Upper lobe of left lung (tissue), 6 donors: ENCODE results near the gene AGBL3. TPM values are rescaled to one million over a fixed set of nuclear protein-coding genes. Genes with fewer than 3 reads are reported as not detected.

Experiments
- ATAC-seq, 2 donors: fragments of 200-7000 bp; cut with Tn5 transposase; one replicate each; pipeline ENCODE4 v1.9.1; 2022; ENCODE audit warnings: mild to moderate bottlenecking in 2 of 2, moderate library complexity in 2 of 2; ENCODE audit not compliant: low FRiP score in 2 of 2
- DNase-seq, 2 donors: peaks; one replicate each; pipeline ENCODE4 v3.0.0-alpha.2; 2019 to 2020
- H3K27ac ChIP-seq, 4 donors: fragments of 200-600 bp; sonication (generic); one replicate each; pipeline ENCODE4 v1.5.1; 2016 to 2019
- H3K27me3 ChIP-seq, 4 donors: fragments of 200-600 bp; sonication (generic); one replicate each; pipeline ENCODE4 v1.5.1; 2017 to 2019
- H3K36me3 ChIP-seq, 4 donors: fragments of 200-600 bp; sonication (generic); one replicate each; pipeline ENCODE4 v1.5.1; 2016 to 2019
- H3K4me1 ChIP-seq, 4 donors: fragments of 200-600 bp; sonication (generic); one replicate each; pipeline ENCODE4 v1.5.1; 2018 to 2019
- H3K4me3 ChIP-seq, 4 donors: fragments of 200-600 bp; sonication (generic); one replicate each; pipeline ENCODE4 v1.5.1; 2017 to 2019; ENCODE audit warnings: mild to moderate bottlenecking in 2 of 4, moderate library complexity in 1 of 4
- H3K9me3 ChIP-seq, 4 donors: fragments of 200-600 bp; sonication (generic); one replicate each; pipeline ENCODE4 v1.5.1; 2018 to 2019
- CTCF ChIP-seq, 6 experiments: fragments of 450-650 bp in 4 of 6; fragments of 200-600 bp in 2 of 6; sonication (generic) in 2 of 6; IDR thresholded peaks; one replicate each; pipeline ENCODE4 v1.5.1; 2016 to 2019; ENCODE audit warnings: antibody characterized with exemption in 6 of 6
- EP300 ChIP-seq, 4 donors: sonication (generic); formaldehyde crosslinking; IDR thresholded peaks; one replicate each; pipeline ENCODE4 v1.5.1; 2017; ENCODE audit warnings: antibody characterized with exemption in 4 of 4, control low read depth in 2 of 4
- POLR2A ChIP-seq, 4 donors: fragments of 450-650 bp; IDR thresholded peaks; one replicate each; pipeline ENCODE4 v1.5.1; 2016 to 2017; ENCODE audit warnings: antibody characterized with exemption in 4 of 4, mild to moderate bottlenecking in 2 of 4
- POLR2AphosphoS5 ChIP-seq, 2 donors: sonication (generic); formaldehyde crosslinking; IDR thresholded peaks; one replicate each; pipeline ENCODE4 v1.5.1; 2017; ENCODE audit warnings: antibody characterized with exemption in 2 of 2
- WGBS, 2 donors: methylation state at CpG; one replicate each; pipeline ENCODE4 v1.1.5; 2017 to 2018; 5-methylcytosine and 5-hydroxymethylcytosine counted together
- total RNA-seq, 6 donors: library from RNA; depleted of rRNA in 4 of 6; stranded (reverse); fragments of >200 nt in 4 of 6; gene quantifications; one replicate each; pipeline versions ENCODE4 v1.1.0 to v1.2.1, GENCODE V29; 2016 to 2021
- donor health status: DM: no; HTN: no; CAD: no; lungs with moderate emphysema.
- donor health status: DM: no; HTN: yes; CAD: no; lungs with severe emphysema.

The AGBL3 gene
- total RNA-seq, 6 donors from 2014 or later = 1.0 to 5.2 (median 2.5) TPM

- WGBS, 2 donors = 93 to 97% methylated on average over 4 of the region's 4 CpGs
- Histone ChIP-seq H3K27me3 (no peaks in the 10 kb centered on the region), H3K27ac (no peak overlapping the region), H3K4me3 (no peak overlapping the region), H3K36me3 (no peaks in the 10 kb centered on the region), H3K4me1 (no peaks in the 10 kb centered on the region), H3K9me3 (no peaks in the 10 kb centered on the region)
- TF ChIP-seq POLR2AphosphoS5 (IDR thresholded peaks at IDR 0.05) = no peak
- TF ChIP-seq EP300 (IDR thresholded peaks at IDR 0.05) = no peak
- no peak for TF ChIP-seq CTCF (IDR thresholded peaks at IDR 0.05)
- TF ChIP-seq POLR2A (IDR thresholded peaks at IDR 0.05) = no peak
- no peak for DNase-seq
- ATAC-seq = no peak
Measured at GRCh38 chr7:135076882-135077281, 90.6 kb downstream of the AGBL3 start.

- Histone ChIP-seq H3K27me3 (no peaks in the 10 kb centered on the region), H3K4me3 (no peak overlapping the region), H3K9me3 (no peaks in the 10 kb centered on the region), H3K4me1 (no peaks in the 10 kb centered on the region), H3K27ac (no peak overlapping the region), H3K36me3 (no peaks in the 10 kb centered on the region)
- ATAC-seq = no peak
- no peak for TF ChIP-seq POLR2AphosphoS5 (IDR thresholded peaks at IDR 0.05)
- no peak for TF ChIP-seq POLR2A (IDR thresholded peaks at IDR 0.05)
- no peak for TF ChIP-seq EP300 (IDR thresholded peaks at IDR 0.05)
- TF ChIP-seq CTCF (IDR thresholded peaks at IDR 0.05) = no peak
- no peak for DNase-seq
- WGBS, 2 donors = 88 to 91% methylated on average over 7 of the region's 7 CpGs
Measured at GRCh38 chr7:135077642-135078041, 91.3 kb downstream of the AGBL3 start.

- H3K27me3 ChIP-seq = no peaks in the 10 kb centered on the region
- TF ChIP-seq EP300 (IDR thresholded peaks at IDR 0.05) = no peak
- TF ChIP-seq POLR2A (IDR thresholded peaks at IDR 0.05) = no peak
- TF ChIP-seq CTCF (IDR thresholded peaks at IDR 0.05) = no peak
- no peak for TF ChIP-seq POLR2AphosphoS5 (IDR thresholded peaks at IDR 0.05)
- H3K4me3 ChIP-seq = no peak overlapping the region
- no peaks in the 10 kb centered on the region for H3K4me1 ChIP-seq
- DNase-seq (no peak), ATAC-seq (no peak)
- H3K36me3 ChIP-seq = no peaks in the 10 kb centered on the region
- H3K27ac ChIP-seq = no peak overlapping the region
- H3K9me3 ChIP-seq = no peaks in the 10 kb centered on the region
Measured at GRCh38 chr7:135078051-135078450, 91.7 kb downstream of the AGBL3 start.

- Histone ChIP-seq H3K27me3 (no peaks in the 10 kb centered on the region), H3K36me3 (no peaks in the 10 kb centered on the region), H3K27ac (no peak overlapping the region), H3K9me3 (no peaks in the 10 kb centered on the region), H3K4me3 (no peak overlapping the region), H3K4me1 (no peaks in the 10 kb centered on the region)
- TF ChIP-seq POLR2AphosphoS5 (IDR thresholded peaks at IDR 0.05) = no peak
- TF ChIP-seq EP300 (IDR thresholded peaks at IDR 0.05) = no peak
- no peak for TF ChIP-seq POLR2A (IDR thresholded peaks at IDR 0.05)
- TF ChIP-seq CTCF (IDR thresholded peaks at IDR 0.05) = no peak
- no peak for DNase-seq
- ATAC-seq = no peak
Measured at GRCh38 chr7:135079068-135079467, 92.8 kb downstream of the AGBL3 start.

GRCh38 chr7:135083005-135083404 lies 96.7 kb downstream of the AGBL3 start:
- Histone ChIP-seq H3K4me3 (no peak overlapping the region), H3K36me3 (no peaks in the 10 kb centered on the region), H3K27me3 (no peaks in the 10 kb centered on the region), H3K9me3 (no peaks in the 10 kb centered on the region), H3K4me1 (no peaks in the 10 kb centered on the region), H3K27ac (no peak overlapping the region)
- TF ChIP-seq CTCF (IDR thresholded peaks at IDR 0.05) (no peak), EP300 (IDR thresholded peaks at IDR 0.05) (no peak), POLR2AphosphoS5 (IDR thresholded peaks at IDR 0.05) (no peak), POLR2A (IDR thresholded peaks at IDR 0.05) (no peak)
- 0% methylated on average over 1 of the region's 1 CpG for WGBS, 2 donors
- DNase-seq (no peak), ATAC-seq (no peak)
